Stimulated activated CD8-positive, alpha-beta memory T cell treated with anti-CD3 and anti-CD28 coated beads, Interleukin-7, amount 100 ng/mL, for 1 hour (primary cell): ENCODE results near the gene VPS11.

ENCODE experiments used
- DNase-seq, 2 donors: peaks; one replicate each; pipeline ENCODE4 v3.0.0-alpha.2; 2020; ENCODE audit warnings: low read depth in 2 of 2

The VPS11 gene

GRCh38 chr11:119081682-119082260 is 14.2 kb downstream of the VPS11 start:
- no peak for DNase-seq

GRCh38 chr11:119084663-119085436 is 17.2 kb downstream of the VPS11 start, which contains the start of gene HMBS:
Gene HMBS, plus strand, starts transcription at chr11:119084881. Its CDS starts 153 bp downstream, at chr11:119085034.
- DNase-seq, result peak; percentile 80 to 82

GRCh38 chr11:119085437-119085847 is 17.8 kb downstream of the VPS11 start:
- no peak for DNase-seq

GRCh38 chr11:119087123-119087522 is 19.5 kb downstream of the VPS11 start:
- no peak for DNase-seq

- DNase-seq, result no peak
These were observed 20.2 kb downstream of the VPS11 start for GRCh38 chr11:119087747-119088241.

GRCh38 chr11:119088406-119088805 is 20.8 kb downstream of the VPS11 start:
- DNase-seq, result no peak

- DNase-seq, result no peak
These were observed 21.7 kb downstream of the VPS11 start for GRCh38 chr11:119089319-119089718.

GRCh38 chr11:119091178-119091577 is 23.6 kb downstream of the VPS11 start:
- no peak for DNase-seq

- DNase-seq, result no peak
These were observed 24.6 kb downstream of the VPS11 start for GRCh38 chr11:119091966-119092879.

GRCh38 chr11:119092880-119093842 is 25.5 kb downstream of the VPS11 start:
- DNase-seq, result no peak

GRCh38 chr11:119093942-119094815 is 26.6 kb downstream of the VPS11 start:
- no peak for DNase-seq

- peak in 1 of 2 donors; percentile 31 for DNase-seq
These were observed 27.1 kb downstream of the VPS11 start for GRCh38 chr11:119094816-119095065.

GRCh38 chr11:119095066-119095880 is 27.7 kb downstream of the VPS11 start:
- peak; percentile 98 for DNase-seq

- no peak for DNase-seq
These were observed 32.1 kb downstream of the VPS11 start for GRCh38 chr11:119099711-119100110.

GRCh38 chr11:119100246-119100970 is 32.8 kb downstream of the VPS11 start:
- no peak for DNase-seq

GRCh38 chr11:119100994-119101758 is 33.6 kb downstream of the VPS11 start:
- no peak for DNase-seq

- peak; percentile 59 to 72 for DNase-seq
These were observed 34.3 kb downstream of the VPS11 start, which contains the start of gene DPAGT1 for GRCh38 chr11:119101759-119102423. Gene DPAGT1, minus strand, starts transcription at chr11:119101853. Its CDS starts 198 bp downstream, at chr11:119101655.
